HL-60/S4 treated with retinoic acid at 250 ng/mL for 4 days and 3 days (cell line): Measurements from ENCODE around the gene ABCA13.
"Not testable (repeated sequence)": the region's sequence is repeated elsewhere in the genome, so short reads cannot be mapped to it uniquely, and the experiment has no call there.

ENCODE experiments used
- in situ Hi-C: fragments of 300-500 bp; cut with MboI; formaldehyde crosslinking; loops from 2 replicates; pipeline ENCODE4 v1.7.0; 2022; ENCODE audit warnings: low sequenced_read_pairs

The ABCA13 gene, protein sequence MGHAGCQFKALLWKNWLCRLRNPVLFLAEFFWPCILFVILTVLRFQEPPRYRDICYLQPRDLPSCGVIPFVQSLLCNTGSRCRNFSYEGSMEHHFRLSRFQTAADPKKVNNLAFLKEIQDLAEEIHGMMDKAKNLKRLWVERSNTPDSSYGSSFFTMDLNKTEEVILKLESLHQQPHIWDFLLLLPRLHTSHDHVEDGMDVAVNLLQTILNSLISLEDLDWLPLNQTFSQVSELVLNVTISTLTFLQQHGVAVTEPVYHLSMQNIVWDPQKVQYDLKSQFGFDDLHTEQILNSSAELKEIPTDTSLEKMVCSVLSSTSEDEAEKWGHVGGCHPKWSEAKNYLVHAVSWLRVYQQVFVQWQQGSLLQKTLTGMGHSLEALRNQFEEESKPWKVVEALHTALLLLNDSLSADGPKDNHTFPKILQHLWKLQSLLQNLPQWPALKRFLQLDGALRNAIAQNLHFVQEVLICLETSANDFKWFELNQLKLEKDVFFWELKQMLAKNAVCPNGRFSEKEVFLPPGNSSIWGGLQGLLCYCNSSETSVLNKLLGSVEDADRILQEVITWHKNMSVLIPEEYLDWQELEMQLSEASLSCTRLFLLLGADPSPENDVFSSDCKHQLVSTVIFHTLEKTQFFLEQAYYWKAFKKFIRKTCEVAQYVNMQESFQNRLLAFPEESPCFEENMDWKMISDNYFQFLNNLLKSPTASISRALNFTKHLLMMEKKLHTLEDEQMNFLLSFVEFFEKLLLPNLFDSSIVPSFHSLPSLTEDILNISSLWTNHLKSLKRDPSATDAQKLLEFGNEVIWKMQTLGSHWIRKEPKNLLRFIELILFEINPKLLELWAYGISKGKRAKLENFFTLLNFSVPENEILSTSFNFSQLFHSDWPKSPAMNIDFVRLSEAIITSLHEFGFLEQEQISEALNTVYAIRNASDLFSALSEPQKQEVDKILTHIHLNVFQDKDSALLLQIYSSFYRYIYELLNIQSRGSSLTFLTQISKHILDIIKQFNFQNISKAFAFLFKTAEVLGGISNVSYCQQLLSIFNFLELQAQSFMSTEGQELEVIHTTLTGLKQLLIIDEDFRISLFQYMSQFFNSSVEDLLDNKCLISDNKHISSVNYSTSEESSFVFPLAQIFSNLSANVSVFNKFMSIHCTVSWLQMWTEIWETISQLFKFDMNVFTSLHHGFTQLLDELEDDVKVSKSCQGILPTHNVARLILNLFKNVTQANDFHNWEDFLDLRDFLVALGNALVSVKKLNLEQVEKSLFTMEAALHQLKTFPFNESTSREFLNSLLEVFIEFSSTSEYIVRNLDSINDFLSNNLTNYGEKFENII (N-terminal part only)

GRCh38 chr7:48171202-48171601, at the start of gene ABCA13:
TSS of gene ABCA13 (plus strand) at chr7:48171458. CDS start at chr7:48171484, 26 bp downstream.
- in situ Hi-C loops = no loop called here

- in situ Hi-C loops = no loop called here
Measured at GRCh38 chr7:48126037-48126436, 45.2 kb upstream of the ABCA13 start.

GRCh38 chr7:48130658-48131108, 40.6 kb upstream of the ABCA13 start:
- in situ Hi-C loops = no loop called here

DNA sequence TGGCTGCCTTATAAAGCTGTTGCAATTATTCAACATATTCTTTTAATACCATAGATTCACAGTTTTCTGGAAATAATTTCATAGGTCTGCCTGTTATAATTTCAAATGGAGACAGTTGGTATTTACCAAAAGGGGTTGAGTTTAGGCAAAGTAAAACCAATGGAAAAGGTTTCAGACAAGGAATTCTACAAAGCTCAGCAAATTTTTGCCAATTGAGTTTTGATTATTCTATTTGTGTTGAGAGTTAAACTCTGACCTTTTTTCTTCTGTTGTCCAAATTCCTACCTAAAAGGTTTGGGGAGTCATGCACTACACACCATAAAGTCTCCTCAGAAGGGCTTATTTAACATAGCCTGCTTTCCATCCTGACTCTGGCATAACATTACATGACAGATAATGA, 38.5 kb upstream of the ABCA13 start:
- in situ Hi-C loops = no loop called here

DNA sequence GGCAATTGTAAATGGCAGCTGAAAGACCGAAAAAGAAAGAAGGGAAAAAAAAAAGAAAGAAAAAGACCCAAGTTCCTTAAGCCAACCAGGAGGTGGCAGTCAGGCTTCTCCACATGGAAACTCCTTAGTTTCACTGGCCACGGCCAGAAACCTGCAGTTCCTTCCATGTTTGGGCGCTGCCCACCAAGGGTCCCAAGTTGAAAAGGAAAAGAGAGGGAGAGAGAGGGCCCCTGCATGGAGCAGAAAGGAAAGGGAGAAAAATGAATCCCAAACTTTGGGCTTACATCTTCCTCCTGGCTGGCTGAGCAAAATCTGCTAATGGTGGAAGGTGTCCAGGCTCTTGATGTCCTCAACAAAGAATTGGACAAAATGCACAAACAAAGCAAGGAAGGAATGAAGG, 31.8 kb upstream of the ABCA13 start:
- in situ Hi-C loops = no loop called here

- in situ Hi-C loops = no loop called here
Measured at GRCh38 chr7:48140001-48140681, 31.1 kb upstream of the ABCA13 start.

- in situ Hi-C loops = no loop called here
Measured at GRCh38 chr7:48141521-48141920, 29.7 kb upstream of the ABCA13 start.

DNA sequence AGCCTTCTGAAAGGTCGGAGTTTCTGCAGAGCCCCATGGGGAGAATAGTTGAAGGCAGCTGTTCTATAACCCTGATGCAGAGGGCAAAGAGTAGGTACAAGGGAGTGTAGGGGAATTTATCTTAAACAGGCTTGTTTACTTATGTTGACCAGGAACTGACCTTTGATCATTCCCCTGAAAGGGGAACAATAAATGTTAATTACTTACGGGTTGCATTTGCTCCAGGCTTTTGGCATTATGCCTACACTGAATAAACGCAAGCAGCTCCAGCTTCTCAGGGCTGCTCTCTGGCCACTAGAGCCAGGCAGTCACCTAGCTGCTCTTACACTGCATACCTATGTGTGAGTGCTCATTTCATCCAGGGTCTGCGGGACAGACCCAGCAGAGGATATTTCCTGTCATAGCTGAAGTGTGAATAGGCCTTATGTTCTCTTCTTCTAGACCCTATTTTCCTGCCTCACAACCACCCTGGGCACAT, 26.9 kb upstream of the ABCA13 start:
- in situ Hi-C loops = no loop called here

GRCh38 chr7:48147078-48147591, 24.1 kb upstream of the ABCA13 start:
- in situ Hi-C loops = no loop called here

DNA sequence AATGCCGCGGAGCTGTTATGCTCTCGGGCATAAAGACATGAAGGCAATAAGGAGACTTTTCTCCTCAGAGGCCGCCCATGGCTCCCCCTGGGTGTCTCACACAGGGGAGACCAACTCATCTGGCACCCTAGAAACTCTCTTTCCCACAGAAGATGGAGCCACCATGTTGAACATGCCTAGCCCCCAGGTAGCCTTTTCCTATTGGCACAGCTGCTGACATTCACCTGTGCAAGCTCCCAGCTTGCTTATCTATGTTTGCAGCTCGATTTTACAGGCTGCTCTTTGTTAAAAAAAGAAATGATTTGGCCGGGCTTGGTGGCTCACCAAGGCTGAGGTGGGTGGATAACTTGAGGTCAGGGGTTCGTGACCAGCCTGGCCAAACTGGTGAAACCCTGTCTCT, 23.6 kb upstream of the ABCA13 start:
- in situ Hi-C loops = not testable (repeated sequence)

- in situ Hi-C loops = no loop called here
Measured at GRCh38 chr7:48148311-48148710, 22.9 kb upstream of the ABCA13 start.

- in situ Hi-C loops = no loop called here
Measured at GRCh38 chr7:48149058-48149457, 22.2 kb upstream of the ABCA13 start.

- in situ Hi-C loops = no loop called here
Measured at GRCh38 chr7:48150086-48150485, 21.2 kb upstream of the ABCA13 start.

DNA sequence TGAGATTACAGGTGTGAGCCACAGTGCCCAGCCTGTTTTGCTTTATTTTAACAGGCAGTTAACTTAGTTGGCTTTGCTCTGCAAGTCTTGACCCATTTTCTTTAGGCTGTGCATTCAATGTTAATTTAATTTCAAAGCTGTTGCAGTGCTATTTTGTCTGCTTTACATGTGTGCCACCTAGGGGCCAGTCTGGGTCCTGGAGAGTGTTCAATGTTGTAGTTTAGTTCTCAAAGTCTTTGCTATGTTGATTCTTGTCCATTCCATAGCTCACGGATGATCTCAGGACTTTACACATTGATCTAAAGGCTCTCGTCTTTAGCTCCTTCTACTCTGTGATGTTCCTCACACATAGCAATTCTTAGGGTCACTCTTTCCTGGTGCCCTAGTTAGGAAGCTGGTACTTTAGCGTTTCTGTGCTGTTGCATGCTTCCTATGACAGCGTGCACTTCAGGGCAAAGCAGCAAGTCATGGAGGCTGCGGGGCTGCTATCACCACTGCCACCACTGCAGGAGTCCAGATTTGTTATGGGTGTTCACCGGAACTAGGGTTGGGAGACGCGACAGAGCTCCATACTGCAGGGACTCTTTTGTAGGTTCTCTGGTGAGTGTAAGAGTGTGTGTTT, 16.4 kb upstream of the ABCA13 start:
- in situ Hi-C loops = no loop called here

GRCh38 chr7:48158404-48158803, 12.9 kb upstream of the ABCA13 start:
- in situ Hi-C loops = no loop called here

- in situ Hi-C loops = no loop called here
Measured at GRCh38 chr7:48161407-48162125, 9.7 kb upstream of the ABCA13 start.

- in situ Hi-C loops = no loop called here
Measured at GRCh38 chr7:48165157-48165556, 6.1 kb upstream of the ABCA13 start.

GRCh38 chr7:48168159-48168558, 3.1 kb upstream of the ABCA13 start:
- in situ Hi-C loops = no loop called here

- in situ Hi-C loops = no loop called here
Measured at GRCh38 chr7:48170506-48170905, 752 bp upstream of the ABCA13 start.
